ENCODE data around the gene PIK3CB. TPM values are rescaled to one million over a fixed set of nuclear protein-coding genes. Genes with fewer than 3 reads are reported as not detected.
"Not testable (repeated sequence)": the region's sequence is repeated elsewhere in the genome, so short reads cannot be mapped to it uniquely, and the experiment has no call there.

The PIK3CB gene
- total RNA-seq, 1 experiment from 2014 or later, result 18.7 TPM

DNA sequence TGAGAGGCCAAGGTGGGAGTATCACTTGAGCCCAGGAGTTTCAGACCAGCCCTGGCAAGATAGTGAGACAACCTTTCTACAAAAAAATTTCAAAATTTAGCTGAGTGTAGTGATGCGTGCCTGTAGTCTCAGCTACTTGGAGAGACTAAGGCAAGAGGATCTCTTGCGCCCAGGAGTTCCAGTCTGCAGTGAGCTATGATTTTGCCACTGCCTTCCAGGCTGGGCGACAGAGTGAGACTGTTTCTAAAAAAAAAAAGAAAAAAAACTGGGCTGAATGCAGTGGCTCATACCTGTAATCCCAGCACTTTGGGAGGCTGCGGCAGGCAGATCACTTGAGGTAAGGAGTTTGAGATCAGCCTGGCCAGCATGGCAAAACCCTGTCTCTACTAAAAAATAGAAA is 14.0 kb upstream of the PIK3CB start:
- no peak for DNase-seq (ENCODE audit: low read depth)

DNA sequence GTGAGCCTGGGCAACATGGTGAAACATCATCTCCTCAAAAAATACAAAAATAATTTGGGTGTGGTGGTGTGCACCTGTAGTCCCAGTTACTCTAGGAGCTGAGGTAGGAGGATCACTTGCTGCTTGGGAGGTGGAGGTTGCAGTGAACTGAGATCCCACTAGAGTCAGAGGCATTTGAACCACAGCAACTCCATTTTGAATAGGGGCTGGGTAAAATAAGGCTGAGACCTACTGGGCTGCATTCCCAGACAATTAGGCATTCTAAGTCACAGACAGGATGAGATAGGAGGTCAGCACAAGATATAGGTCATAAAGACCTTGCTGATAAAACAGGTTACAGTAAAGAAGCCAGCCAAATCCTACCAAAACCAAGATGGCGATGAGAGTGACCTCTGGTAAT is 12.1 kb upstream of the PIK3CB start:
- DNase-seq (ENCODE audit: low read depth), result not testable (repeated sequence)

DNA sequence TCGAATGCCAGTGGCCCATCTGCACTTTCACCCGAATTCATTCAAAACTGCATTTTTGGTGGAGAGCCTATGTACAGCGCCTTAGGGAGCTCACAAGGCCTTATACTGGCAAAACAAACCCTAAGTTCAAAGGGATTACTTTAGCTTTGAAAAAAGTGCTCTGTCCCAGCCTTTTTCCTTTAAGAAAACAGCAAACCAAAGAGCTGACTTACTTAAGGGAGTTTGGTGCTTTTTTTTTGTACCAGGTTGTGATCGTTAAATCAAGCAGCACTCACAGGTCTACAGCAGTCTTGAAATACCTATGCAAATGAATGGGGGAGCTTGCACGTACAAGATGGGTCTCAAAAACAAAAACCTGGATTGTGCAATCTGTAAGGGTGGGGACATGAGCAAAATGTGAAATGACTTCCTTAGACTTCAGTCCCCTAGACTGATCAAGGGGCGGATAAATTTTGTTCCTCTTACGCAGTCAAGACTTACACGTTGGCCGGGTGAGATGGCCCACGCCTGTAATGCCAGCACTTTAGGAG is 11.6 kb upstream of the PIK3CB start:
- no peak for DNase-seq (ENCODE audit: low read depth)

GRCh38 chr3:138845771-138846173 is 11.0 kb upstream of the PIK3CB start:
- no peak for DNase-seq (ENCODE audit: low read depth)

DNA sequence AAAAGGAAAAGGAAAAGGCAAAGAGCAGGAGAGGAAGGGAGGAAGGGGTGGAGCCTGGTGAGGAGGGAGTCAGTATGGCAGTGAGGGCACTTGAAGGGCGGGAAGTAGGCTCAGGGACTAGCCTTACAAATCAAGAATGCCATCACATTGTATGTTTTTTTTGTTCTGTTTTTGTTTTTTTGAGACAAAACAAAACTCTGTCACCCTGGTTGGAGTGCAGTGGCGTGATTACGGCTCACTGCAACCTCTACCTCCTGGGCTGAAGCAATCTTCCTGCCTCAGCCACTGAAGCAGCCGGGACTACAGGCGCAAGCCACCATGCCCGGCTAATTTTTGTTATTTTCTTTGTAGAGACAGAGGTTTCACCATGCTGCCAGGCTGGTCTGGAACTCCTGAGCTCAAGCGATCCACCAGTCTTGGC is 10.5 kb upstream of the PIK3CB start:
- no peak for DNase-seq (ENCODE audit: low read depth)

GRCh38 chr3:138842483-138843188 is 7.9 kb upstream of the PIK3CB start:
- DNase-seq (ENCODE audit: low read depth), result no peak

GRCh38 chr3:138838385-138838784 is 3.7 kb upstream of the PIK3CB start:
- not testable (repeated sequence) for DNase-seq (ENCODE audit: low read depth)

- DNase-seq (ENCODE audit: low read depth), result not testable (repeated sequence)
Observed at GRCh38 chr3:138835846-138836245, 1.1 kb upstream of the PIK3CB start.

DNA sequence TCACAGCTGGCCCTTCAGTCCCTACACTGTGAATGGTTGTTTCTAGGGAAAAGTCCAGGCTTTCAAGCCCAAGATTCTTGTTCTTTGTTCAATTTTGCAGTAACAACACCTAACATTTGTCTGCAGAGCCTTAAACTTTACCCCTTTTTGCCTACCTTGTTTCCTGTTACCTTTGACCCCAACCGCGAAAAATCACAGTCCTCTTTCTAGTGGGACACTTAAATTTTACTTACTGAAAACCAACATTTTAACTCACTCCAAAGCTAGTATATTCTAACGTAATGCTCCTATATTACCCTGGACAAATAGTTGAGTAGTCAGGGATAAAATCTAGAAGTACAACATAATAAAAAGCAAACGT is 649 bp upstream of the PIK3CB start:
- no peak for DNase-seq (ENCODE audit: low read depth)

DNA sequence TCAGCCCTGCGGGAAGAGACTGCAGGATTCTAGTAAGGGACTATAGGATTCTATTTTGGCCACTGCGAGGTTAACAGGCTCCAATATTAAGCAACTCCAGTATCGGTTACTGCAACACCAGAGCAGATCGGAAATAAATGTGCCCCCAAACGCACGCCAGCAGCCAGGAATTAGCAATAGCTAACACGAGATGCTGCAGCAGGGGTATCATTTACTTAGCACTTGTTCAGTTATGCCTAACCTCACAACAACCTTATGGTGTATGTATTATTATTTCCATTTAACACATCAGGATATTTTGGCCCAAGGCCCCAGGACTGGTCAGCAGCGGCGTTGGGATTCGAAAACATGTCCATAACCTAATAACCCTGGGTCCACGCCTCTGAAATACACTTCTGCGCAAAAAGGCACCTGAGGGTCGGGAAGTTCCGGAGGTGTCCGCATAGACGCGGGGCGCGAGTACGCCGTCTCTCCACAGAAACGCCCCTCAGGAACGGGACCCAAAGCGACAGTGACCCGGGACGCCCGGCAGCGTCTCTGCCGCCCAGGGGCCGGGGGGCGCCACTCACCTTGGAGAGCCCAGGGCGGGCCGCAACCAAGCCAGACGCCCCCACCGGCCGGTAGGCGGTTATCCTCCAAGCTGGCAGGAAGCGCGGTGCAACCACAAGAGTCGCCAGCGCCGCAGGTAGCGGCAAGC is 681 bp downstream of the PIK3CB start:
- DNase-seq (ENCODE audit: low read depth), result peak; percentile 57

- DNase-seq (ENCODE audit: low read depth), result not testable (repeated sequence)
Observed at GRCh38 chr3:138832473-138833057, 2.2 kb downstream of the PIK3CB start.

GRCh38 chr3:138829886-138830510 is 4.7 kb downstream of the PIK3CB start:
- DNase-seq (ENCODE audit: low read depth), result no peak

GRCh38 chr3:138829097-138829496 is 5.6 kb downstream of the PIK3CB start:
- DNase-seq (ENCODE audit: low read depth), result no peak

DNA sequence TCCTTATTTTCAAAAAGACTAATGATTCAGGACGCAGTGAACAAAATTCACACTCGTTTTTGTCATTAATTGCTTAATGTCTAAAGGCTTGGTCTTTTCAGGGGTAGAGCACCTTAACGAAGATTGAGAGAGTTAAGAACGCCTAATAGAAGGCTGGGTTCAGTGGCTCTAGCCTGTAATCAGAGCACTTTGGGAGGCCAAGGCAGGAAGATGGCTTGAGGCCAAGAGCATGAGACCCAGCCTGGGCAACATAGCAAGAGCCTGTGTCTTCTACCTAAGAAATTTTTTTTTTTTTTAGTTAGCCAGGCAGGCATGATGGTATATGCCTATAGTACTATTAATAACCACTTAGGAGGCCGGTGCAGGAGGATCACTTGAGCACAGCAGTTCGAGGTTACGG is 7.5 kb downstream of the PIK3CB start:
- no peak for DNase-seq (ENCODE audit: low read depth)

DNA sequence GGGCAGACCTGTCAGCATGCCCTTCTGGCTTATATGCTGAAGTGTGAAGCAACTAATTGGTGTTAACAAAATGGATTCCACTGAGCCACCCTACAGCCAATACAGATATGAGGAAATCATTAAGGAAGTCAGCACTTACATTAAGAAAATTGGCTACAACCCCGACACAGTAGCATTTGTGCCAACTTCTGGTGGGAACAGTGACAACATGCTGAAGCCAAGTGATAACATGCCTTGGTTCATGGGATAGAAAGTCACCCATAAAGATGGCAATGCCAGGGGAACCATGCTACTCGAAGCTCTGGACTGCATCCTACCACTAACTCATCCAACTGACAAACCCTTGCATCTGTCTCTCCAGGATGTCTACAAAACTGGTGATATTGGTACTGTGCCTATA is 9.4 kb downstream of the PIK3CB start:
- no peak for DNase-seq (ENCODE audit: low read depth)

GRCh38 chr3:138824114-138824506 is 10.6 kb downstream of the PIK3CB start:
- no peak for DNase-seq (ENCODE audit: low read depth)

DNA sequence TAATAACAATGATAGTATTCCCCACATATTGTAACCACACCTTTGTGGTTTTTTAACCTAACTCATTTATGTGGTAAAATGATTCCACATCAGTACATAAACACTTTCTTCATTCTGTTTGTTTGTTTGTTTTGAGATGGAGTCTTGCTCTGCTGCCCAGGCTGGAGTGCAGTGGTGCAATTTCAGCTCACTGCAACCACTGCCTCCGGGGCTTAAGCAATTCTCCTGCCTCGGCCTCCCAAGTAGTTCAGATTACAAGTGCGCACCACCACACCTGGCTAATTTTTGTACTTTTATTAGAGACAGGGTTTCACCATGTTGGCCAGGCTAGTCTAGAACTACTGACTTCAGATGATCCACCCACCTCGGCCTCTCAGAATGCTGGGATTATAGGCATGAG is 14.3 kb downstream of the PIK3CB start:
- not testable (repeated sequence) for DNase-seq (ENCODE audit: low read depth)

- no peak for DNase-seq (ENCODE audit: low read depth)
Observed at GRCh38 chr3:138818185-138818860, 16.4 kb downstream of the PIK3CB start.

DNA sequence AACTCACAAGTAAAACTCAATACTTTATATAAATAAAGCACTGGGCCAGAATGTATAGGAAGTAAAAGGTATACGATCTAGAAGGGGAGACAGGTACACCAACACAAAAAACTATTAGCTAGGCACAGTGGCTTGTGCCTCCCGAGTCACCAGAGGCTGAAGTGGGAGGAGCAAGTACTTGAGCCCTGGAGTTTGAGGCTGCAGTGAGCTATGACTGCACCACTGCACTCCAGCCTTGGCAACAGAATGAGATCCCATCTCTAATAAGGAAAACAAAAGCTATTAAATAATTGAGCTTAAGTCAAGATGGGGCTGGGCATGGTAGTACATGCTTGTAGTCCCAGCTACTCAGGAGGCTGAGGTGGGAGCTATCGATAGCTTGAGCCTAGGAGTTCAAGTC is 17.0 kb downstream of the PIK3CB start:
- DNase-seq (ENCODE audit: low read depth), result no peak

DNA sequence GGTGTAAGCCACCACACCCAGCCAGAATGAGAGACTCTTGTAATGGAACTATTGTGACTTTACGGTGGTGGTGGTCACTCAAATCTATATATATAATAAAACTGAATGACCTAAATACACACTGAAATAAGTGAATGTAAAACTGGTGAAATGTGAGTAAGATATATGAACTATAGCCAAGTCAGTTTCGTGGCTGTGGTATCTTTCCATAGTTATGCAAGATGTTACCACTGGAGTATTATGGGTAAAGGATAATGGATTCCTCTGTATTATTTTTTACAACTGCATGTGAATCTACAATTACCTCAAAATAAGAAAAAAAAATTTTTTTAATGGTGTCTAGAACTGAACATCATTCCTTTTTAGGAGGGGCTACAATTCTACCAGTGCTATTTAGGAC is 21.9 kb downstream of the PIK3CB start:
- no peak for DNase-seq (ENCODE audit: low read depth)

GRCh38 chr3:138809500-138810256 is 25.1 kb downstream of the PIK3CB start:
- no peak for DNase-seq (ENCODE audit: low read depth)

Measured in HT1080 (cell line).